Upper lobe of left lung (tissue), 6 donors: ENCODE data around the gene TRIM8. TPM values are rescaled to one million over a fixed set of nuclear protein-coding genes. Genes with fewer than 3 reads are reported as not detected.

ENCODE experiments used
- ATAC-seq, 2 donors: fragments of 200-7000 bp; cut with Tn5 transposase; one replicate each; pipeline ENCODE4 v1.9.1; 2022; ENCODE audit warnings: mild to moderate bottlenecking in 2 of 2, moderate library complexity in 2 of 2; ENCODE audit not compliant: low FRiP score in 2 of 2
- DNase-seq, 2 donors: peaks; one replicate each; pipeline ENCODE4 v3.0.0-alpha.2; 2019 to 2020
- H3K27ac ChIP-seq, 4 donors: fragments of 200-600 bp; sonication (generic); one replicate each; pipeline ENCODE4 v1.5.1; 2016 to 2019
- H3K27me3 ChIP-seq, 4 donors: fragments of 200-600 bp; sonication (generic); one replicate each; pipeline ENCODE4 v1.5.1; 2017 to 2019
- H3K36me3 ChIP-seq, 4 donors: fragments of 200-600 bp; sonication (generic); one replicate each; pipeline ENCODE4 v1.5.1; 2016 to 2019
- H3K4me1 ChIP-seq, 4 donors: fragments of 200-600 bp; sonication (generic); one replicate each; pipeline ENCODE4 v1.5.1; 2018 to 2019
- H3K4me3 ChIP-seq, 4 donors: fragments of 200-600 bp; sonication (generic); one replicate each; pipeline ENCODE4 v1.5.1; 2017 to 2019; ENCODE audit warnings: mild to moderate bottlenecking in 2 of 4, moderate library complexity in 1 of 4
- H3K9me3 ChIP-seq, 4 donors: fragments of 200-600 bp; sonication (generic); one replicate each; pipeline ENCODE4 v1.5.1; 2018 to 2019
- CTCF ChIP-seq, 6 experiments: fragments of 450-650 bp in 4 of 6; fragments of 200-600 bp in 2 of 6; sonication (generic) in 2 of 6; IDR thresholded peaks; one replicate each; pipeline ENCODE4 v1.5.1; 2016 to 2019; ENCODE audit warnings: antibody characterized with exemption in 6 of 6
- EP300 ChIP-seq, 4 donors: sonication (generic); formaldehyde crosslinking; IDR thresholded peaks; one replicate each; pipeline ENCODE4 v1.5.1; 2017; ENCODE audit warnings: antibody characterized with exemption in 4 of 4, control low read depth in 2 of 4
- POLR2A ChIP-seq, 4 donors: fragments of 450-650 bp; IDR thresholded peaks; one replicate each; pipeline ENCODE4 v1.5.1; 2016 to 2017; ENCODE audit warnings: antibody characterized with exemption in 4 of 4, mild to moderate bottlenecking in 2 of 4
- POLR2AphosphoS5 ChIP-seq, 2 donors: sonication (generic); formaldehyde crosslinking; IDR thresholded peaks; one replicate each; pipeline ENCODE4 v1.5.1; 2017; ENCODE audit warnings: antibody characterized with exemption in 2 of 2
- whole genome bisulfite sequencing, 2 donors: methylation state at CpG; one replicate each; pipeline ENCODE4 v1.1.5; 2017 to 2018; 5-methylcytosine and 5-hydroxymethylcytosine counted together
- total RNA-seq, 6 donors: library from RNA; depleted of rRNA in 4 of 6; stranded (reverse); fragments of >200 nt in 4 of 6; gene quantifications; one replicate each; pipeline versions ENCODE4 v1.1.0 to v1.2.1, GENCODE V29; 2016 to 2021
- donor health status: DM: no; HTN: no; CAD: no; lungs with moderate emphysema.
- donor health status: DM: no; HTN: yes; CAD: no; lungs with severe emphysema.

The TRIM8 gene
- total RNA-seq, 6 donors from 2014 or later: 162 to 279 (median 177) TPM

- H3K36me3 ChIP-seq: no peaks in the 10 kb centered on the region
- H3K27ac ChIP-seq: peak overlapping the region; percentile 69 to 80 (median 76)
- TF ChIP-seq EP300 (IDR thresholded peaks at IDR 0.05) (no peak), POLR2AphosphoS5 (IDR thresholded peaks at IDR 0.05) (no peak), CTCF (IDR thresholded peaks at IDR 0.05) (peak in 2 of 6 experiments; percentile 3 to 15), POLR2A (IDR thresholded peaks at IDR 0.05) (no peak)
- H3K9me3 ChIP-seq: no peaks in the 10 kb centered on the region
- no peak overlapping the region for H3K4me3 ChIP-seq
- no peaks in the 10 kb centered on the region for H3K27me3 ChIP-seq
- ATAC-seq: no peak
- 87 to 90% methylated on average over 7 to 9 of the region's 9 CpGs for WGBS, 2 donors
- no peak for DNase-seq
- H3K4me1 ChIP-seq: peaks cover 45 to 62% (median 56%) of the 10 kb centered on the region in 4 donors
These were observed 25.9 kb downstream of the TRIM8 start for GRCh38 chr10:102670065-102670670.

GRCh38 chr10:102670871-102671434 is 26.7 kb downstream of the TRIM8 start:
- DNase-seq (peak in 1 of 2 donors; percentile 18), ATAC-seq (no peak)
- H3K27ac ChIP-seq: peak overlapping the region in 2 of 4 donors; percentile 21 to 73
- no peaks in the 10 kb centered on the region for H3K9me3 ChIP-seq
- no peaks in the 10 kb centered on the region for H3K36me3 ChIP-seq
- 65 to 72% methylated on average over 5 to 6 of the region's 6 CpGs for WGBS, 2 donors
- no peaks in the 10 kb centered on the region for H3K27me3 ChIP-seq
- H3K4me1 ChIP-seq: peaks cover 53 to 70% (median 64%) of the 10 kb centered on the region in 4 donors
- H3K4me3 ChIP-seq: no peak overlapping the region
- TF ChIP-seq POLR2AphosphoS5 (IDR thresholded peaks at IDR 0.05) (no peak), POLR2A (IDR thresholded peaks at IDR 0.05) (no peak), CTCF (IDR thresholded peaks at IDR 0.05) (no peak), EP300 (IDR thresholded peaks at IDR 0.05) (no peak)

DNA sequence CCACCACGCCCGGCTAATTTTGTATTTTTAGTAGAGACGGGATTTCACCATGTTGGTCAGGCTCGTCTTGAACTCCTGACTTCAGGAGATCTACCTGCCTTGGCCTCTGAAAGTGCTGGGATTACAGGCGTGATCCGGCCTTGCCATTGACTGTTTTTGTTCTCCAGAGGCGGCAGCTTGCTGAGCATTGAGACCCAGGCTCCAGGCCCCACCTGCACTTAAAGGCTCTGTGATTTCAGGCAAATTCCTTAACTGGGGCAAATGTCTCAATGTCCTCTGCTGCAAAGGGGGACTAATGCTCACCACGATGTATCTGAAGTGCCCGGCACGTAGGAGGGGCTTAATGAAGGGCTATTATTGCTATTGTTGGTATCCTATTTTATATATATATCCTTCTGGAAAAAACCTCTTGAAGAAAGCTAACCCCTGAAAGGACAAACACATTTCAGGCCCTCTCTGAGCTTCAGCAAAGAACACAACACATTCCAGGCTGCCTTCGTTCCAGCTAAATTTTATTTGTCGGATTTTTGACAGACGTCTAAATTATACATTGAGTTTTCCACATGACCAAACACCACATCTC is 29.0 kb downstream of the TRIM8 start:
- Histone ChIP-seq H3K27me3 (no peaks in the 10 kb centered on the region), H3K36me3 (no peaks in the 10 kb centered on the region), H3K4me1 (peaks cover 73 to 91% (median 82%) of the 10 kb centered on the region in 4 donors), H3K4me3 (peak overlapping the region in 2 of 4 donors; percentile 28 to 37), H3K9me3 (no peaks in the 10 kb centered on the region), H3K27ac (peak overlapping the region; percentile 84 to 88 (median 84))
- TF ChIP-seq EP300 (IDR thresholded peaks at IDR 0.05) (no peak), POLR2A (IDR thresholded peaks at IDR 0.05) (no peak), POLR2AphosphoS5 (IDR thresholded peaks at IDR 0.05) (no peak), CTCF (IDR thresholded peaks at IDR 0.05) (no peak)
- WGBS, 2 donors: 54 to 65% methylated on average over 13 of the region's 13 CpGs
- ATAC-seq (no peak), DNase-seq (no peak)

DNA sequence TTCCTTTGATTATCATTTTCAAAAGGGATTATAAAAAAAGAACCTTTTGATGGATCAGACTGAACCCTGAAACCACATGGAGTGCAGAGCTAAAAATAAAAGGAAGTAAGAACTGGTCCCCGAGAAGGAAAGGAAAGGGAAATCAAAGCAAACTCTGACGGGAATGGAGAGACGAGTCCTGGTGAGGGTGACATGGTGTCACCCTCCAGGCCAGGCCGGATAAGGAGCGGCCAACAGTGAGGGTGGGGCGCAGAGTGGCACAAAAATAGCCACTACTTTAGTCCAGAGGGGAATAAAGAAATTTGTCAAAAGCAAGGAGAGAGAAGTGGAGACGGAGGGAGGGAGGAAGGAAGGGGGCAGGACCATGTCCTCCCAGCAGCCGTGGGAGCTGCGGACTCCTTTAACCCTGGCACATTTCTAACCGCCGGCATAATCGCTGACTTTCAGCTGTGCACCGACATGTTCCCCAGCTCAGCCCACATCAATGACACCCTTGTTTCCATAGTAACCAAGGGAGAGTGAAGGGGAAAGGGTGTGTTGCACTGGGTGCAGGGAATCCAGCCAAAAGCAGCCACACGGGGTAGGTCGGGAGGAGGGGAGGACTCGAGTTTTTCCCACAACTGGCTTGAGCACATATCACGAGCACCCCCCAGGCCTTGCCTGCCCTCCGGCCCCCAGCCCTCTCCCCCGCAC is 29.7 kb downstream of the TRIM8 start:
- no peaks in the 10 kb centered on the region for H3K27me3 ChIP-seq
- peaks cover 70 to 92% (median 82%) of the 10 kb centered on the region in 4 donors for H3K4me1 ChIP-seq
- H3K27ac ChIP-seq: peak overlapping the region; percentile 84 to 88 (median 84)
- H3K4me3 ChIP-seq: peak overlapping the region in 3 of 4 donors; percentile 20 to 37 (median 28)
- WGBS, 2 donors: 0 to 4% methylated on average over 19 of the region's 19 CpGs
- DNase-seq (peak in 1 of 2 donors; percentile 76), ATAC-seq (peak; percentile 79 to 80)
- H3K36me3 ChIP-seq: no peaks in the 10 kb centered on the region
- no peaks in the 10 kb centered on the region for H3K9me3 ChIP-seq
- peak in 1 of 4 donors; percentile 63 for TF ChIP-seq POLR2A (IDR thresholded peaks at IDR 0.05)
- peak; percentile 72 to 76 for TF ChIP-seq POLR2AphosphoS5 (IDR thresholded peaks at IDR 0.05)
- peak in 1 of 4 donors; percentile 28 for TF ChIP-seq EP300 (IDR thresholded peaks at IDR 0.05)
- no peak for TF ChIP-seq CTCF (IDR thresholded peaks at IDR 0.05)
